IMR-90 (cell line): ENCODE data around the gene MARCHF3. TPM values are rescaled to one million over a fixed set of nuclear protein-coding genes. Genes with fewer than 3 reads are reported as not detected.

Experiments
- ATAC-seq: fragments of 200-7000 bp; cut with Tn5 transposase; 2 replicates; pipeline ENCODE4 v1.9.1; 2020; ENCODE audit warnings: low read depth, mild to moderate bottlenecking, moderate library complexity
- BruUV-seq: library from RNA; stranded (reverse); fragments of 400-500 nt; replicated peaks from 2 replicates; lab custom pipeline; 2021; lab: Mats Ljungman, UMichigan
- CTCF ChIA-PET: fragments of 300-600 bp; formaldehyde crosslinking; extraction: SDS; loops from one replicate; lab custom pipeline; 2021; ENCODE audit warnings: antibody characterized with exemption; lab: Yijun Ruan, JAX
- POLR2A ChIA-PET: fragments of 300-600 bp; sonication (Branson Sonifier 250); formaldehyde crosslinking; loops from one replicate; lab custom pipeline; 2022; ENCODE audit warnings: antibody characterized with exemption; ENCODE audit not compliant: unreplicated experiment; lab: Charles Lee
- DNase-seq: peaks from one replicate; pipeline ENCODE4 v3.0.0; 2013
- H2AFZ ChIP-seq: replicated peaks from 2 replicates; pipeline ENCODE3; 2013; ENCODE audit warnings: low read length, mild to moderate bottlenecking; ENCODE audit not compliant: poor library complexity
- H2AK5ac ChIP-seq: 2 replicates; pipeline ENCODE4 v1.6.1; 2013; ENCODE audit warnings: low read depth, low read length, inconsistent platforms
- H2AK9ac ChIP-seq: replicated peaks from 2 replicates; pipeline ENCODE3; 2013; ENCODE audit warnings: mild to moderate bottlenecking, low read depth, low read length, moderate library complexity; ENCODE audit not compliant: poor library complexity
- H2BK120ac ChIP-seq: 2 replicates; pipeline ENCODE4 v1.6.1; 2013; ENCODE audit warnings: low read depth, low read length, inconsistent platforms
- H2BK15ac ChIP-seq: 3 replicates; pipeline ENCODE4 v1.6.1; 2013; ENCODE audit warnings: low read depth, low read length, inconsistent platforms
- H2BK20ac ChIP-seq: 2 replicates; pipeline ENCODE4 v1.6.1; 2013; ENCODE audit warnings: low read depth, mild to moderate bottlenecking, inconsistent platforms, low read length, moderate library complexity
- H2BK5ac ChIP-seq: 2 replicates; pipeline ENCODE4 v1.6.1; 2013; ENCODE audit warnings: mild to moderate bottlenecking, low read depth, low read length, inconsistent platforms; ENCODE audit not compliant: poor library complexity, severe bottlenecking
- H3K14ac ChIP-seq: replicated peaks from 2 replicates; pipeline ENCODE4 v1.6.1; 2013; ENCODE audit warnings: low read depth, low read length, inconsistent platforms
- H3K18ac ChIP-seq: 2 replicates; pipeline ENCODE4 v1.6.1; 2013; ENCODE audit warnings: low read depth, low read length, control low read depth
- H3K23ac ChIP-seq: 2 replicates; pipeline ENCODE4 v1.6.1; 2013; ENCODE audit warnings: low read depth, low read length, inconsistent platforms
- H3K27ac ChIP-seq: 2 replicates; pipeline ENCODE4 v1.5.1; 2013; ENCODE audit warnings: mild to moderate bottlenecking, control low read depth, low read length; ENCODE audit not compliant: insufficient read depth
- H3K27me3 ChIP-seq: 2 replicates; pipeline ENCODE4 v1.6.1; 2013; ENCODE audit warnings: low read length; ENCODE audit not compliant: control insufficient read depth, insufficient read depth
- H3K36me3 ChIP-seq: 2 replicates; pipeline ENCODE4 v1.6.1; 2013; ENCODE audit warnings: low read length, mixed read lengths; ENCODE audit not compliant: control insufficient read depth, insufficient read depth
- H3K4ac ChIP-seq: 2 replicates; pipeline ENCODE4 v1.6.1; 2013; ENCODE audit warnings: low read depth, low read length, inconsistent platforms
- H3K4me1 ChIP-seq: 2 replicates; pipeline ENCODE4 v1.6.1; 2013; ENCODE audit warnings: low read length, mixed read lengths; ENCODE audit not compliant: control insufficient read depth, insufficient read depth
- H3K4me2 ChIP-seq: 2 replicates; pipeline ENCODE4 v1.6.1; 2013; ENCODE audit warnings: low read depth, mild to moderate bottlenecking, control low read depth, low read length, moderate library complexity
- H3K4me3 ChIP-seq: 2 replicates; pipeline ENCODE4 v1.5.1; 2013; ENCODE audit warnings: low read depth, mild to moderate bottlenecking, control low read depth, low read length, moderate library complexity; ENCODE audit not compliant: insufficient read depth
- H3K56ac ChIP-seq: 2 replicates; pipeline ENCODE4 v1.6.1; 2013; ENCODE audit warnings: low read length, inconsistent platforms; ENCODE audit not compliant: insufficient read depth; ENCODE audit errors: extremely low read depth
- H3K79me1 ChIP-seq, 2 experiments: 2 replicates each; pipeline ENCODE4 v1.6.1; 2013; ENCODE audit warnings: low read length in 2 of 2, inconsistent platforms in 1 of 2, low read depth in 1 of 2
- H3K9ac ChIP-seq: 2 replicates; pipeline ENCODE4 v1.6.1; 2013; ENCODE audit warnings: low read depth, low read length, control low read depth
- H3K9me1 ChIP-seq: 2 replicates; pipeline ENCODE4 v1.6.1; 2013; ENCODE audit warnings: low read length, inconsistent platforms; ENCODE audit not compliant: insufficient read depth
- H3K9me3 ChIP-seq: 2 replicates; pipeline ENCODE4 v1.6.1; 2013; ENCODE audit warnings: low read length; ENCODE audit not compliant: control insufficient read depth, insufficient read depth
- H4K20me1 ChIP-seq: 2 replicates; pipeline ENCODE4 v1.6.1; 2013; ENCODE audit warnings: low read length, inconsistent platforms; ENCODE audit not compliant: insufficient read depth
- H4K5ac ChIP-seq: 2 replicates; pipeline ENCODE4 v1.6.1; 2013; ENCODE audit warnings: mild to moderate bottlenecking, low read depth, low read length, control low read depth
- H4K8ac ChIP-seq, 2 experiments: 2 replicates each; pipeline ENCODE4 v1.6.1; 2013; ENCODE audit warnings: low read depth in 2 of 2, low read length in 2 of 2, control low read depth in 1 of 2, inconsistent platforms in 1 of 2
- H4K91ac ChIP-seq: 2 replicates; pipeline ENCODE4 v1.6.1; 2013; ENCODE audit warnings: low read depth, low read length, inconsistent platforms; ENCODE audit not compliant: insufficient read depth
- BHLHE40 ChIP-seq: fragments of 150-350 bp; IDR thresholded peaks from 2 replicates; pipeline ENCODE4 v1.6.1; 2016; ENCODE audit warnings: mild to moderate bottlenecking, low read depth, low read length
- MAZ ChIP-seq: IDR thresholded peaks from 2 replicates; pipeline ENCODE4 v1.6.1; 2012; ENCODE audit warnings: low read depth, mild to moderate bottlenecking, low read length, improper control_type of control experiment, moderate library complexity, borderline replicate concordance
- RAD21 ChIP-seq: IDR thresholded peaks from 2 replicates; pipeline ENCODE4 v1.6.1; 2012; ENCODE audit warnings: low read length, improper control_type of control experiment
- SMC3 ChIP-seq: fragments of 150-350 bp; IDR thresholded peaks from 2 replicates; pipeline ENCODE4 v1.6.1; 2016; ENCODE audit warnings: low read depth, mild to moderate bottlenecking, antibody characterized with exemption, low read length, moderate library complexity
- WGBS, 2 experiments: methylation state at CpG; one replicate each; pipeline versions ENCODE4 v1.1.5 to v1.1.7; 2013; ENCODE audit warnings: missing lambda C conversion rate in 2 of 2; ENCODE audit not compliant: insufficient read length in 1 of 2; ENCODE audit errors: extremely low coverage in 2 of 2; 5-methylcytosine and 5-hydroxymethylcytosine counted together
- dilution Hi-C: fragments of 300-500 bp; cut with HindIII; formaldehyde crosslinking; loops from one replicate; pipeline ENCODE4 v1.14.3; 2018; ENCODE audit warnings: low sequenced_read_pairs; ENCODE audit not compliant: unreplicated experiment
- in situ Hi-C: fragments of 300-500 bp; cut with MboI; formaldehyde crosslinking; loops from 3 replicates; pipeline ENCODE4 v1.14.3; 2019; ENCODE audit warnings: low sequenced_read_pairs, inconsistent platforms, mixed read lengths
- intact Hi-C: fragments of 100-400 bp; cut with micrococcal nuclease; formaldehyde crosslinking; loops from 2 replicates; pipeline ENCODE4 v1.10.0; 2022
- polyA plus RNA-seq, 3 experiments: library from polyadenylated mRNA; depleted of rRNA; stranded (reverse); fragments of >200 nt; gene quantifications; 2 replicates each; pipeline ENCODE4 v1.2.3, GENCODE V29; 2012; ENCODE audit warnings: low replicate concordance in 1 of 3
- total RNA-seq: library from RNA; depleted of rRNA; stranded (reverse); fragments of >200 nt; gene quantifications from 2 replicates; pipeline ENCODE4 v1.2.3, GENCODE V29; 2012
- TF ChIP-seq, protein P1 (sequence below): fragments of 150-350 bp; IDR thresholded peaks from 2 replicates; pipeline ENCODE4 v1.6.1; 2016; ENCODE audit warnings: low read depth, mild to moderate bottlenecking, low read length, moderate library complexity, borderline replicate concordance

MARCHF3 gene
- total and polyA plus RNA-seq, 2 of the 4 experiments (the other 2 are of a cell fraction) = 11.2 to 18.8 TPM

DNA sequence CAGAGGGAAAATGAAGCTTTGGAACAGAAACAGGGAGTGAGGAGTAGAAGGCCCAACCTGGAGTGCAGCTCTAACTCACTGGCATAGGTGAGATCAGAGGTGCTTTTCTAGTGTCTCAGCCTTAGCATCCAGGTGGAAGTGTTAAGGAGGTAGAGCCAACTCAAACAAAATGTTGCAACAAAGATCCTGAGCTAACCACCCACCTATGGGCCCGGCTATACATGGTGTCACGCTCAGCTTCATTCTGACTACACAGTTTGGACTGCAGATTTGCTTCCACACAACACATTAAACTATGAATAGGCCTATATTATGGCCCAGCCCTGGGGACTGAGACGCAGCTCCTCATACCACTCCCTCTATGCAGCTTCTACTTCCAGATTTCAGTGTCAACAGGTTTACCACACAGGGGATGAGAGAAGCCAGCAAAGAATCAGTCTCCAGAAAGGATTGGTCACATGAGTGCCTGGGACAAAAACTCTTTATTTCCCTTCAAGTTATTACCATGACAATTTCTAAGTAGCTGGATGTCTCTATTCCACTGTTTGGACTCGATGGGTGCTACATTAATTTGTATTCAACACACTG is 34.0 kb upstream of the MARCHF3 start:
- no peak overlapping the region for H4K91ac ChIP-seq

More for the DNA sequence above, 34.0 kb upstream of the MARCHF3 start:
- no peaks in the 10 kb centered on the region for H3K4me1 ChIP-seq
- H3K9me3 ChIP-seq = no peaks in the 10 kb centered on the region
- no TSS peak for BruUV-seq
- H3K23ac ChIP-seq = no peak overlapping the region
- dilution Hi-C loops (no loop called here), intact Hi-C loops (no loop called here), in situ Hi-C loops (no loop called here)
- POLR2A ChIA-PET = no interaction called here
- H3K4me3 ChIP-seq = no peak overlapping the region
- H3K27me3 ChIP-seq = no peaks in the 10 kb centered on the region
- H4K5ac ChIP-seq = no peak overlapping the region
- CTCF ChIA-PET = interaction anchor here (1.3 kb wide), 1 partner anchor 22 kb away, joined by 3 read pairs; no protein-coding TSS in a partner anchor
- no peaks in the 10 kb centered on the region for H3K9me1 ChIP-seq
- no peak overlapping the region for H3K18ac ChIP-seq
- no peak overlapping the region for H3K9ac ChIP-seq
- H3K36me3 ChIP-seq = no peaks in the 10 kb centered on the region
- H2BK120ac ChIP-seq = no peak overlapping the region
- H3K4me2 ChIP-seq = no peak overlapping the region
- WGBS, 2 experiments = 90% methylated on average over 1 of the region's 4 CpGs; no CpG with 5 or more reads in 1 of the 2 experiments
- no peaks in the 10 kb centered on the region for H3K79me1 ChIP-seq
- H2BK15ac ChIP-seq = no peak overlapping the region
- no peak overlapping the region for H2AK9ac ChIP-seq
- TF ChIP-seq, protein P1, sequence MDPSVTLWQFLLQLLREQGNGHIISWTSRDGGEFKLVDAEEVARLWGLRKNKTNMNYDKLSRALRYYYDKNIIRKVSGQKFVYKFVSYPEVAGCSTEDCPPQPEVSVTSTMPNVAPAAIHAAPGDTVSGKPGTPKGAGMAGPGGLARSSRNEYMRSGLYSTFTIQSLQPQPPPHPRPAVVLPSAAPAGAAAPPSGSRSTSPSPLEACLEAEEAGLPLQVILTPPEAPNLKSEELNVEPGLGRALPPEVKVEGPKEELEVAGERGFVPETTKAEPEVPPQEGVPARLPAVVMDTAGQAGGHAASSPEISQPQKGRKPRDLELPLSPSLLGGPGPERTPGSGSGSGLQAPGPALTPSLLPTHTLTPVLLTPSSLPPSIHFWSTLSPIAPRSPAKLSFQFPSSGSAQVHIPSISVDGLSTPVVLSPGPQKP = no peak
- TF ChIP-seq SMC3 = no peak
- no peak for TF ChIP-seq BHLHE40
- no peak for TF ChIP-seq MAZ
- TF ChIP-seq RAD21 = no peak
- ATAC-seq (no peak), DNase-seq (no peak)
- no peak overlapping the region for H3K14ac ChIP-seq
- no peak overlapping the region for H4K8ac ChIP-seq
- no peak overlapping the region for H2AFZ ChIP-seq
- no peak overlapping the region for H2AK5ac ChIP-seq
- H4K20me1 ChIP-seq = no peaks in the 10 kb centered on the region
- H2BK20ac ChIP-seq = no peak overlapping the region
- no peak overlapping the region for H3K27ac ChIP-seq
- H3K56ac ChIP-seq = no peak overlapping the region
- no peak overlapping the region for H3K4ac ChIP-seq
- no peak overlapping the region for H2BK5ac ChIP-seq
